Measurements from ENCODE around the gene DAW1. TPM values are rescaled to one million over a fixed set of nuclear protein-coding genes. Genes with fewer than 3 reads are reported as not detected.
A peak's percentile ranks its signal among the peaks of the same experiment; 100 is the strongest.

The DAW1 gene
- total RNA-seq, 1 experiment from 2014 or later, result 0.20 TPM

DNA sequence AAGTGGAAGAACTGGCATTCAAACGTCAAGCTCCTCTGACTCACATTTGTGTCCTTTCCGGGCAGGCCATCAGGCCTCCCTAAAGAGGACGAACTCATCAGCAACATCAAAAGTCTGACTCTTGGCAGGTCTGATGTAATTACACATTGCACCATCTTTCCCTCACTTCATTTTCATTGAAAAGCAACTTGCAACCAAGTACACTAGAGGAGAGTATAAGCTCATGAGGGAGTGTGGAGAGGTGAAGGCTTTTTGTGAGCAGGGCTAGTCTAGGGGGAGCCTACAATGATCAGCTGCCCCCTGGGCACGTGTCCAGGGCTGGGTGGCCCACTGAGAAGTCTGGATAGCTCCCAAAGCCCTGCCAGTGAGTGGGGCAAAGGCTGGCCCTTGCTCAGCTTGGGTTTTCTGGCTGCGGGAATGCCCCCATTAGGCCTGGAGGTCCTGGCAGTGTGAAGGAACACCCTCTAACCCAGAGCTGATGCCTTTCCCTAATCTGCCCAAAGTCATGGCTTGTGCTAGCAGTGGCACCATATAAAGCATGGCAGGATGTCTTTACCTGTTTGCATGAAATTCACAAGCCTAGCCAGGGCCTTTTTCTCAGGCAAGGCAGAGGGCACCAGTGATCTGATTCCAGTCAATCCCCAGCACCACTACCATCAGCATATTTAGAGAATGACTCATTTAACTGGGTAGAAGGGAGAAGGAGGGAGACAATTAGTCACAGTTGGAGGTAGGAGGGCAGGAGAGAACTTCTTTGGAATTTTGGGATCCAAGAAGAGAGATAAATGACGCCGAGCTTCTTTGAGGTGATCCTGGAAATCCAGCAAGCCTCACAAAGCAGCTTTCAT, 8.5 kb upstream of the DAW1 start (continued):
- TF ChIP-seq, protein P1, sequence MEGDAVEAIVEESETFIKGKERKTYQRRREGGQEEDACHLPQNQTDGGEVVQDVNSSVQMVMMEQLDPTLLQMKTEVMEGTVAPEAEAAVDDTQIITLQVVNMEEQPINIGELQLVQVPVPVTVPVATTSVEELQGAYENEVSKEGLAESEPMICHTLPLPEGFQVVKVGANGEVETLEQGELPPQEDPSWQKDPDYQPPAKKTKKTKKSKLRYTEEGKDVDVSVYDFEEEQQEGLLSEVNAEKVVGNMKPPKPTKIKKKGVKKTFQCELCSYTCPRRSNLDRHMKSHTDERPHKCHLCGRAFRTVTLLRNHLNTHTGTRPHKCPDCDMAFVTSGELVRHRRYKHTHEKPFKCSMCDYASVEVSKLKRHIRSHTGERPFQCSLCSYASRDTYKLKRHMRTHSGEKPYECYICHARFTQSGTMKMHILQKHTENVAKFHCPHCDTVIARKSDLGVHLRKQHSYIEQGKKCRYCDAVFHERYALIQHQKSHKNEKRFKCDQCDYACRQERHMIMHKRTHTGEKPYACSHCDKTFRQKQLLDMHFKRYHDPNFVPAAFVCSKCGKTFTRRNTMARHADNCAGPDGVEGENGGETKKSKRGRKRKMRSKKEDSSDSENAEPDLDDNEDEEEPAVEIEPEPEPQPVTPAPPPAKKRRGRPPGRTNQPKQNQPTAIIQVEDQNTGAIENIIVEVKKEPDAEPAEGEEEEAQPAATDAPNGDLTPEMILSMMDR (IDR thresholded peaks at IDR 0.05 in 2 of 3, conservative IDR thresholded peaks at IDR 0.05 in 1 of 3; ENCODE audit: borderline replicate concordance in 1 of 3, insufficient read depth in 1 of 3, low read depth in 2 of 3, low read length in 2 of 3), result peak in 2 of 3 experiments; percentile 23 to 27; a peak in 2 of 6 replicates
- TF ChIP-seq POLR2AphosphoS5 (IDR thresholded peaks at IDR 0.05; ENCODE audit: low read depth, low read length), result peak; percentile 56; the same call in 1 of the 2 replicates

DNA sequence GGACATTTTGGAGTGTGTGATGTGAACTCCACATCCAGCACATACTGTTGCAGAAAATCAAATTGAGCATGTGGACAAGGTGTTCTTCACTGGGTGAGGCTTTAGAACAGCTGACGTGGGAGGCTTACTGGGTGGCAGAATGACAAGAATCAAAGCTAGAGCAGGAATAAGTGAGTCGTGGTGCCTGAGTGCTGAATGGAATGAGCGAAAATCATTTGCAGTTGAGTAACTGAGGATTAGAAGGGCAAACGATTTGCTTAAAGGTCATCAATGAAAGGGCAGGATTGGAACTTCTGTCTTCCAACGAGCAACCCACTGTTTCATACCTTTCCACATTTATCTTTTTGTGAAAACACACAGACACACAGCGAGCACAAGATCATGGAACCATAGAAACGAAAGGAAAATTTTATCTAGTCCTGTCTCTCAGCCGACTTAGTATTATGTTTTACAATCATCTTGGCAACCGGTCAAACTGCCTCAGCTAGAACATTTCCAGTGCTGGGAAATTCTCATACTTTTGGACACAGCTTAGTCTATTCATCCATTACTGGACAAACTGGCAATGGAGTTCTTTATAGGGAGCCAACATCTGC, 7.2 kb upstream of the DAW1 start:
- H3K9ac ChIP-seq (ENCODE audit: low read length), result 0 out of 2 replicates have a peak overlapping the region, but pooled peaks have one; percentile 8
- H3K27ac ChIP-seq (ENCODE audit: low read depth, low read length), result no peak overlapping the region
- H3K9me2 ChIP-seq (ENCODE audit: insufficient read depth), result no peaks in the 10 kb centered on the region
- intact Hi-C loops (cut with micrococcal nuclease), result loop anchor here (5.0 to 10.0 kb wide), 2 partner anchors 207 to 389 kb away; partner anchors contain the start of gene AGFG1
- peak overlapping the region; percentile 71; the same call in 1 of the 2 replicates for H3K4me2 ChIP-seq (ENCODE audit: low read length)
- no peaks in the 10 kb centered on the region for H3K36me3 ChIP-seq (ENCODE audit: control insufficient read depth in 1 of 2, insufficient read depth in 2 of 2, low read length in 2 of 2)
- H4K20me1 ChIP-seq (ENCODE audit: insufficient read depth), result no peaks in the 10 kb centered on the region
- ChIA-PET POLR2A (interaction anchor here (2.2 kb wide), 1 partner anchor 10 kb away, joined by 8 read pairs; no protein-coding TSS in a partner anchor), RAD21 (ENCODE audit: low non-redundant PET in 1 of 2, low total read pairs in 2 of 2, uncharacterized antibody in 2 of 2, unreplicated experiment in 2 of 2) (no interaction called here), CTCF (interaction anchor here (2.4 kb wide), 1 partner anchor 11 kb away, joined by 16 read pairs; no protein-coding TSS in a partner anchor)
- H3K27me3 ChIP-seq (ENCODE audit: insufficient read depth, low read length), result no peaks in the 10 kb centered on the region
- H3K79me2 ChIP-seq (ENCODE audit: insufficient read depth, low read length), result no peaks in the 10 kb centered on the region
- BruUV-seq (replicated peaks), result no TSS peak
- ATAC-seq (no peak), DNase-seq (ENCODE audit: low read depth, low spot score) (no peak)
- peaks cover 14 to 28% of the 10 kb centered on the region in 2 experiments for H3K4me1 ChIP-seq (ENCODE audit: control insufficient read depth in 1 of 2, insufficient read depth in 2 of 2, low read length in 2 of 2)
- H3K9me3 ChIP-seq (ENCODE audit: control insufficient read depth in 1 of 2, insufficient read depth in 1 of 2, low read depth in 1 of 2, low read length in 2 of 2), result no peaks in the 10 kb centered on the region
- peak overlapping the region; percentile 38 for H2AFZ ChIP-seq (ENCODE audit: low read depth, low read length, poor library complexity, severe bottlenecking)
- no peak for TF ChIP-seq POLR2AphosphoS5 (IDR thresholded peaks at IDR 0.05; ENCODE audit: low read depth, low read length)
- TF ChIP-seq, protein P2, sequence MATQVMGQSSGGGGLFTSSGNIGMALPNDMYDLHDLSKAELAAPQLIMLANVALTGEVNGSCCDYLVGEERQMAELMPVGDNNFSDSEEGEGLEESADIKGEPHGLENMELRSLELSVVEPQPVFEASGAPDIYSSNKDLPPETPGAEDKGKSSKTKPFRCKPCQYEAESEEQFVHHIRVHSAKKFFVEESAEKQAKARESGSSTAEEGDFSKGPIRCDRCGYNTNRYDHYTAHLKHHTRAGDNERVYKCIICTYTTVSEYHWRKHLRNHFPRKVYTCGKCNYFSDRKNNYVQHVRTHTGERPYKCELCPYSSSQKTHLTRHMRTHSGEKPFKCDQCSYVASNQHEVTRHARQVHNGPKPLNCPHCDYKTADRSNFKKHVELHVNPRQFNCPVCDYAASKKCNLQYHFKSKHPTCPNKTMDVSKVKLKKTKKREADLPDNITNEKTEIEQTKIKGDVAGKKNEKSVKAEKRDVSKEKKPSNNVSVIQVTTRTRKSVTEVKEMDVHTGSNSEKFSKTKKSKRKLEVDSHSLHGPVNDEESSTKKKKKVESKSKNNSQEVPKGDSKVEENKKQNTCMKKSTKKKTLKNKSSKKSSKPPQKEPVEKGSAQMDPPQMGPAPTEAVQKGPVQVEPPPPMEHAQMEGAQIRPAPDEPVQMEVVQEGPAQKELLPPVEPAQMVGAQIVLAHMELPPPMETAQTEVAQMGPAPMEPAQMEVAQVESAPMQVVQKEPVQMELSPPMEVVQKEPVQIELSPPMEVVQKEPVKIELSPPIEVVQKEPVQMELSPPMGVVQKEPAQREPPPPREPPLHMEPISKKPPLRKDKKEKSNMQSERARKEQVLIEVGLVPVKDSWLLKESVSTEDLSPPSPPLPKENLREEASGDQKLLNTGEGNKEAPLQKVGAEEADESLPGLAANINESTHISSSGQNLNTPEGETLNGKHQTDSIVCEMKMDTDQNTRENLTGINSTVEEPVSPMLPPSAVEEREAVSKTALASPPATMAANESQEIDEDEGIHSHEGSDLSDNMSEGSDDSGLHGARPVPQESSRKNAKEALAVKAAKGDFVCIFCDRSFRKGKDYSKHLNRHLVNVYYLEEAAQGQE (IDR thresholded peaks at IDR 0.05; ENCODE audit: low read depth), result no peak
- TF ChIP-seq, protein P3, sequence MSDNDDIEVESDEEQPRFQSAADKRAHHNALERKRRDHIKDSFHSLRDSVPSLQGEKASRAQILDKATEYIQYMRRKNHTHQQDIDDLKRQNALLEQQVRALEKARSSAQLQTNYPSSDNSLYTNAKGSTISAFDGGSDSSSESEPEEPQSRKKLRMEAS (IDR thresholded peaks at IDR 0.05), result no peak
- no peak overlapping the region for H3K4me3 ChIP-seq (replicated peaks in 1 of 2; ENCODE audit: low read depth in 1 of 2, low read length in 2 of 2)
